Fibroblast of skin of left biceps (primary cell): ENCODE results near the gene NDE1.

Experiments used
- DNase-seq, 2 experiments: peaks; one replicate each; pipeline ENCODE4 v3.0.0-alpha.2; 2013; ENCODE audit warnings: low read depth in 2 of 2

NDE1 gene

GRCh38 chr16:15737140-15737644 is 87.1 kb downstream of the NDE1 start:
- no peak for DNase-seq

- DNase-seq: no peak
These were observed 89.4 kb downstream of the NDE1 start for GRCh38 chr16:15739464-15739863.

DNA sequence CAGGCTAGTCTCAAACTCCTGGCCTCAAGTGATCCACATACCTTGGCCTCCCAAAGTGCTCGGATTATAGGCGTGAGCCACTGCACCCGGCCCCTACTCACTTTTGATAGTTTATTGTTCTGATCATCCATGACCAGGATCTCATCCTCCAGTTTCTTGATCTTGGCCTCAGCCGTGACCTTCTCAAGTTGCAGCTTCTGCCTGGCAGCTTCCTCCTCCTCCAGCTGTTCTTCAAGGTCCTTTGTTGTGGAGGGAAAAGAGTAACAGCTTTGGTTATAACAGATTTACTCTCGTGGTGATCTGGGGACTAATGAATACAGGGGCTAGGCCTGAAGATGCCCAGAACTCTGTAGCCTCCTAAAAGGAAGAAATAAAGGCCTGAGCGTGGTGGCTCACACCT is 89.9 kb downstream of the NDE1 start:
- DNase-seq: no peak

- no peak for DNase-seq
These were observed 91.3 kb downstream of the NDE1 start for GRCh38 chr16:15741207-15741871.

GRCh38 chr16:15742716-15743115 is 92.7 kb downstream of the NDE1 start:
- DNase-seq: no peak

GRCh38 chr16:15743657-15744056 is 93.6 kb downstream of the NDE1 start:
- DNase-seq: no peak

DNA sequence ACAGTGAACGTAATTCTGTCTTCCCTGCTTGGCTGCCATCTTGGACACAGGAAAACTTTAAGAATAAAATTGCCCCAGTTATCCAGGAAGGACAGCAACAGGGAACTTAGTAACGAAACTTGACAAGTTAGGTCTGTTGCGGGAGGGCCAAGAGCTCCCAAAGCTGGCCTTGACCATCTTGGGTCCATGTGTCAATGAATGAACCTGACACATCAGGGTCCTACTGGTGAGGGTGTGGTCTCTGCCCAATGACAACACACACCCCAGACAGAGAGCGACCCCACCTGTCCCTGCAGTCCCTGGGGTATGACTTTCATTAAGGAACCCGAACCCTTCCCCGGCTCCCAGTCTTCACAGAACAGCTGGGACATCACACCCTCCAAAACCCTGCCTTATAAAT is 96.3 kb downstream of the NDE1 start:
- no peak for DNase-seq

DNA sequence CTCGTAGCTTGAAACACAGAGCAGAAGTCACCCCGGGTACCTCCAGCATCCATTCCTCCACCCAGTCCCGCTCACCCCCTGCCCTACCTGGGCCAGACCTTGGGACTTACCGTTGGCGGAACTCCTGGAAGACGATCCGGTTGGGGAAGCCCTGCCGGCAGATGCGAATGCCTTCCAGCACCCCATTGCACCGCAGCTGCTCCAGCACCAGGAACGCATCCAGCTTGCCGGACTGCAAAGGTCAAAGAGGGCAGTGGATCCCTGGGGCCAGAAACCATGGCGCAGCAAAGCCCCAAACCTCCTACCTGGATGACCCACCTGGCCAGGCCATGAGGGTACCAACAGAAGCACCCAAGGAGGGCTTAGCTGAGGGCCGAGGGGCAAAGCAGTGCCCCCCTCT is 97.9 kb downstream of the NDE1 start:
- DNase-seq: no peak

GRCh38 chr16:15748654-15749053 is 98.6 kb downstream of the NDE1 start:
- DNase-seq: no peak

DNA sequence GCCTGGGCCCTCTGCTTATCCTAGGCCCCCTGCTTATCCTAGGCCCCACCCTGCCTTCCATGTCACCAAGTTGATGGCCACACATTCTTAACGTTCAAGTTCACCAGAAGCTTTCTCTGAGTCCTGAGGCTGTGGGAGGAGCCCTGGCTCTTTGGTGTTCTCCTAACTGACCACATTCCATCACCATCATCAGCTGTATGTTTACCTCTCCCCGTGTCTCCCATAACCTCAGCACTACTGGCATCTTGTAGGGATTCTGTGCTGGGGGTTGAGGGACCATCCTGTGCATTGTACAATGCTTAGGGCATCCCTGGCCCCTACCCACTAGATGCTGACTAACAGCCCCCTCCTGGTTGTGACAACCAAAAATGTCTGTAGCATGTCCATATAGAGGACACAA is 99.3 kb downstream of the NDE1 start:
- DNase-seq: no peak

DNA sequence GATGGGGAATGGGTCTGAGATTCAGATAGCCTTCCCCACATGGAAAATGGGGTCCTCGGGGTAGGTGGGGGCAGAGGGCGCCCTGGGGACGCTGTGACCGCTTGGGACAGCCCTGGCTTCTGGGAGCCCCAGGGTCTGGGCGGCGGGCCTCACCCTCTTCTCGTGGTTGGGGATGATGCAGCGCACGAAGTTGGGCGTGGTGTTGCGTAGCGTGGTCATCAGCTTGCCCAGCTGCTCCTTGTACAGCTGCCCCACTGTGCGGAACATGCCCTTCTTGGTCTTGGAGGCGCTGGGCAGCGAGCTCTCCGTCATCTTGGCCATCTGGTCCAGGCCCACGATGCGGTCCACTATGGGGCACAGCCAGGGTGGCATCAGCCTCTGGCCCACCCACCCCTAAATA is 99.9 kb downstream of the NDE1 start:
- no peak for DNase-seq

GRCh38 chr16:15751940-15752339 is 101.9 kb downstream of the NDE1 start:
- no peak for DNase-seq

- no peak for DNase-seq
These were observed 102.9 kb downstream of the NDE1 start for GRCh38 chr16:15752717-15753488.

GRCh38 chr16:15754821-15755534 is 104.9 kb downstream of the NDE1 start:
- no peak for DNase-seq

- DNase-seq: no peak
These were observed 107.0 kb downstream of the NDE1 start for GRCh38 chr16:15757077-15757386.

DNA sequence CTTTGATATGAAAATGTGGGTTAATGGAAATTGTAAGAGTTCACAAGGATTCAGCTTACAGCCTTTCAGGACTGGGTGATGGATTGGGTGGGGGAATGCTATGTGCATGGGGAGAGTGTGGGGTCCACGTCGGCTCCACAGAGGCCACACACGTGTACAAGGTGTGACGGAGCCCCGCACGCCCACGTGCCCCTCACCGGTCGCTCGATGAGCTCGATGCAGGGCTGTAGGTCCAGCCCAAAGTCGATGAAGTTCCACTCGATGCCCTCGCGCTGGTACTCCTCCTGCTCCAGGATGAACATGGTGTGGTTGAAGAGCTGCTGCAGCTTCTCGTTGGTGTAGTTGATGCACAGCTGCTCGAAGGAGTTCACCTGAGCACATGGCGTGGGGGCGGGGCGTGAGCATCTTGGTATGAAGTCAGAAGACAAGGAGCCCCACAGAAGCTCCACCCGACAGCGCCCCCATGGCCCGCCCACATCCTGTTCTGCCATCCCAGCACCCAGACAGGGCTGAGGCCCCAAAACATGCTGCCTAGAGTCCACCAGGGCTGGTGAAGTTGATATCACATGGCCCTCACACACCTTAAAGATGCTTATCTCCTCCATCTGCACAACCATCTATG is 107.7 kb downstream of the NDE1 start:
- DNase-seq: no peak

DNA sequence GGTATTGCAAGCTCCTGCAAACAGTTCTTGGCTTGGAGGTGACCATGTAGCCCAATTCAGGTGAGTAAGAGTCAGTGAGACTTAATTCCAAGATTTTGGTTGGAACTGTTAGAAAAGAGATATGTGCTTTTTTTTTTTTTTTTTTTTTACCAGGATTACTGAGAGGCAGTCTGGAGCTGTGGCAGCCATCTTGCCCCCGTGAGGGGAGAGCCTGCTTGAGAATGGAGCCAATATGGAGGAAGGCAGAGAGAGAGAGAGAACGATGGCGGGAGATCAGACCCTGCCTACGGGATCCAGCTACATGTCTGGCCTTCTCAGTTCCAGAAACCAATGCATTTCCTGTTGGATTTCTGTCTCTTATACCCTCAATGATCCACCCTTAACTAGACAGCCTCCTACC is 109.0 kb downstream of the NDE1 start:
- no peak for DNase-seq

GRCh38 chr16:15760129-15760528 is 110.1 kb downstream of the NDE1 start:
- no peak for DNase-seq

DNA sequence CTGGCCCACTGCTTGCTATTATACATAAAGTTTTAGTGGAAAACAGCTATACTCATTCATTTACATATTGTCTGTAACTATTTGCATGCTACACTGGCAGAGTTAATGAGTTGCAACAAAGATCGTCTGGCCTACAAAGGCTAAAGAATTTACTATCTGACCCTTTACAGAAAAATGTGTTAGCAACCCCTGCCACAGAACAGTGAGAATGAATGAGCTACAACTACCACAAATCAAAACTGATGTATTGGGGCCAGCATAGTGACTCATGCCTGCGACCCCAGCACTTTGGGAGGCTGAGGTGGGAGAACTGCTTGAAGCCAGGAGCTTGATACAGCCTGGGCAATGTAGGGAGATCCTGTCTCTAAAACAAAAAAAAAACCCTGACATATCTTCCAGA is 114.1 kb downstream of the NDE1 start:
- no peak for DNase-seq

GRCh38 chr16:15765116-15765515 is 115.1 kb downstream of the NDE1 start:
- no peak for DNase-seq

- DNase-seq: no peak
These were observed 115.8 kb downstream of the NDE1 start for GRCh38 chr16:15765880-15766279.

DNA sequence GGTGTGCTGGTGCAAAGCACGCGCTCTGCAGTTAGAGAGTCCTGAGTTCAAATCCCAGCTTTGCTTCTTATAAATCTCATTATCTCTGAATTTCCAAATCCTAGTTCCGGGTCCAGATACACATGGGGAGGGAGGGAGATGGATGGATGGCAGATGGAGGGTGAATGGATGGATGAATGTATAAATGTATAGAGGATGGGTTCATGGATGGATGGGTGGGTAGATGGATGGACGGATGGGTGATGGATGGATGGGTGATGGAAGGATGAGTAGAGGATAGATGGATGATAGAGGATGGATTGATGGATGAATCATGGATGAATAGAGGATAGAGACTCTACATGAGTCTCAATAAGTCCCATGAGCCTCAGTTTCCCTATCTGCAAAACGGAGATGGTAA is 116.9 kb downstream of the NDE1 start:
- DNase-seq: no peak
